Measurements from ENCODE around the gene CATSPER3.

DNA sequence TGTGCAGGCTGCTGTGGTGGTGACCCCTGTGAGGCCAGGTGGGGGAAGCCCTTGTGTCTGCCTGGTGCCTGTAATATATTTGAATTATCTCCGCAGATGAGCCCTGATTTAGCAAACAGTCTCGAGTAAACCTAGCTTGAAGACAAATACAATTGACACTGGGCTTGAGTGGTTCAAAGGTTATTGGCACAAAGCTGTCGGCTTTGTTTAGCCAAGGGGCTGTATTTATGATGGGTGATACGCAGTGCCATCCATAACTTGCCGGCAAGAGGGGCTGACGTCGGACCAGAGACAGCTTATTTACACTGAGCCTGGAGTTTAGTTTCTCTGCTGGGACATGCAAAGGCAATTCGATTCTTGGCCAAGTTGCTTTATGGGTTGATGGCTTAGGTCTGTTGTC, 86.3 kb downstream of the CATSPER3 start:
- TF ChIP-seq, protein P1, sequence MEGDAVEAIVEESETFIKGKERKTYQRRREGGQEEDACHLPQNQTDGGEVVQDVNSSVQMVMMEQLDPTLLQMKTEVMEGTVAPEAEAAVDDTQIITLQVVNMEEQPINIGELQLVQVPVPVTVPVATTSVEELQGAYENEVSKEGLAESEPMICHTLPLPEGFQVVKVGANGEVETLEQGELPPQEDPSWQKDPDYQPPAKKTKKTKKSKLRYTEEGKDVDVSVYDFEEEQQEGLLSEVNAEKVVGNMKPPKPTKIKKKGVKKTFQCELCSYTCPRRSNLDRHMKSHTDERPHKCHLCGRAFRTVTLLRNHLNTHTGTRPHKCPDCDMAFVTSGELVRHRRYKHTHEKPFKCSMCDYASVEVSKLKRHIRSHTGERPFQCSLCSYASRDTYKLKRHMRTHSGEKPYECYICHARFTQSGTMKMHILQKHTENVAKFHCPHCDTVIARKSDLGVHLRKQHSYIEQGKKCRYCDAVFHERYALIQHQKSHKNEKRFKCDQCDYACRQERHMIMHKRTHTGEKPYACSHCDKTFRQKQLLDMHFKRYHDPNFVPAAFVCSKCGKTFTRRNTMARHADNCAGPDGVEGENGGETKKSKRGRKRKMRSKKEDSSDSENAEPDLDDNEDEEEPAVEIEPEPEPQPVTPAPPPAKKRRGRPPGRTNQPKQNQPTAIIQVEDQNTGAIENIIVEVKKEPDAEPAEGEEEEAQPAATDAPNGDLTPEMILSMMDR (conservative IDR thresholded peaks at IDR 0.05): no peak
- TF ChIP-seq EZH2 (IDR thresholded peaks at IDR 0.05; ENCODE audit: low read depth): no peak

Data from PC-9 (cell line).